GM13976 (cell line): ENCODE data around the gene ZNF687.

Source experiments
- DNase-seq: peaks from one replicate; pipeline ENCODE4 v3.0.0; 2012; ENCODE audit warnings: low spot score
- in situ Hi-C: fragments of 300-500 bp; cut with MboI; formaldehyde crosslinking; loops from one replicate; pipeline ENCODE4 v1.12.0; 2022; ENCODE audit warnings: low sequenced_read_pairs, mixed read lengths, inconsistent platforms; ENCODE audit not compliant: unreplicated experiment
- TF ChIP-seq, protein P1 (sequence below): IDR thresholded peaks from 2 replicates; pipeline ENCODE4 v1.5.1; 2012; ENCODE audit warnings: borderline replicate concordance, mild to moderate bottlenecking; ENCODE audit not compliant: insufficient read depth; ENCODE audit errors: extremely low read depth, missing control alignments, control extremely low read depth

ZNF687 gene

DNA sequence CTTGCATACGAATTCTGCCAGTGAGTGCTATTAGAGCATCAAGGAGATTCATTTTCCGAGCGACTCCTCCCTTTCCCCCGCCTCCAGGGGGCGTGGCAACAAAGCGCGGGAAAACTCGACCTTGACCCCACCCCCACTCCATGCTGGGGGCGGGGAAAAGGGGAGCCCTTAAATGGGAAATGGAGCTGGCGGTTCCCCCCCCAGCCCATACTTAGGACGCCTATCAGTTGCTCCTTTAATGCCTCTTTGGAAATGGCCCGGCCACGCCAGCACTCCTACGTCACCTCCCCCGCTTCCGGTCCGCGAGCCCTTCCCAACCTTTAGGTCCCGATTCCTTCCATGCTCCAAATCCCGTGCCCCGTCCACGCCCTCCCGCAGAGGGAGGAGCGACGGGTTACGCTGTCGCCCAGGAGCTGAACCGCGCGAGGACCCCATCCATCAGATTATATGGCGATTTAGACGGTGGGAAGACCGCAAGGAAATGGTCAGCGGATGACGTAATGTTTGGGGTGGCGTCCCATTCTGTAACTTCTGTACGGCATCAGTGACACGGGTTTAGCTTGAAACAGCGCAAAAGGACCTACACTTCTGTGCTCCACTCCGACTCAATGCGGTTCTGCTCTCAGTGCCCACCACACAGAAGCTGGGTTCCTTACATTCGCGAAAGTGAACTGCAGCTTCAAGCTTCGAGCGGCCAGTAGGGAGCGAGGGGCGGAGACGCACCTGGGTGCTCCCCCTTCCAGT lies 702 bp upstream of the ZNF687 start:
- DNase-seq = peak; percentile 93
- in situ Hi-C loops = no loop called here
- TF ChIP-seq, protein P1, sequence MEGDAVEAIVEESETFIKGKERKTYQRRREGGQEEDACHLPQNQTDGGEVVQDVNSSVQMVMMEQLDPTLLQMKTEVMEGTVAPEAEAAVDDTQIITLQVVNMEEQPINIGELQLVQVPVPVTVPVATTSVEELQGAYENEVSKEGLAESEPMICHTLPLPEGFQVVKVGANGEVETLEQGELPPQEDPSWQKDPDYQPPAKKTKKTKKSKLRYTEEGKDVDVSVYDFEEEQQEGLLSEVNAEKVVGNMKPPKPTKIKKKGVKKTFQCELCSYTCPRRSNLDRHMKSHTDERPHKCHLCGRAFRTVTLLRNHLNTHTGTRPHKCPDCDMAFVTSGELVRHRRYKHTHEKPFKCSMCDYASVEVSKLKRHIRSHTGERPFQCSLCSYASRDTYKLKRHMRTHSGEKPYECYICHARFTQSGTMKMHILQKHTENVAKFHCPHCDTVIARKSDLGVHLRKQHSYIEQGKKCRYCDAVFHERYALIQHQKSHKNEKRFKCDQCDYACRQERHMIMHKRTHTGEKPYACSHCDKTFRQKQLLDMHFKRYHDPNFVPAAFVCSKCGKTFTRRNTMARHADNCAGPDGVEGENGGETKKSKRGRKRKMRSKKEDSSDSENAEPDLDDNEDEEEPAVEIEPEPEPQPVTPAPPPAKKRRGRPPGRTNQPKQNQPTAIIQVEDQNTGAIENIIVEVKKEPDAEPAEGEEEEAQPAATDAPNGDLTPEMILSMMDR = peak; percentile 32

DNA sequence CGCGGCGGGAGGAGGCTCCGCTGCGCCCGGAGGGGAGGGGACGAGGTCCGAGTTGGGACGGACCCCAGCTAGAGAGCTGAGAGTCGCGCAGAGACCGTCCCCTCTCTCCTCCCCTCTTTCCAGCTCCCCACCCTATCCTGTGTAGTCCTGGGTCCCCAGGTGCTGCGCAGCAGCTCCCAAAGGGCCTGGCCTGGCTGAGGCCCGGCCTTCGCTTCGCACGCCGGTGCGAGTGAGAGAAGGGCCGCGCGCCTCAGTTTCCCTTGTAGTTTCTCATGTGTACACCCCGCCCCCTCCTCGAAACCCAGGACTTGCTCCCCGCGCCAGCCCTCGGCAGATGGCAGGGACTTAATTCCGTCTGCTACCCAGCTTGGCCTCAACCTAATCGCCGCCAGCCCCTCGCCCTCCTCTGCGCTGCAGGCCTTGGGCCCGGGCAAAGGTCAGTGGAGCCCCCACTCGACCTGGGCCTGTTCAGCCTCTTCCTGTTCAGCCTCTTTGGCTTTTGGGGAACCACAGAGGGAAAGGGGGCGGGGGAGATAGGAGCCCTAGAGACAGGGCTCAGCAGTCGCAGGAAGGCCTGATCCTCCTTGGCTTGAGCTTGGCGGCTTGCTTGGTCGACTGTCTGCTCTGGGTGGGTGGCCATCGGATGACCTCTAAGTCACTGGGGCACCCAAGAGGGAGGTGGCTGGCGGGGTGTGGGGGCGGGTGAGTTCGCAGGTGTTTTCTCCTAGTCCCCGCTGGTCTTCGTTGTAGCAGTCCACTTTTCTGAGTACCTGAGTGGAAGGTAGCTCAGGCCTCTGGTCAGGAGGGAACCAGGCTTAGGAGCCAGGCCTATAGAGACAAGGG lies 1.0 kb downstream of the ZNF687 start:
- peak; percentile 62 for DNase-seq
- in situ Hi-C loops = no loop called here
- TF ChIP-seq, protein P1 = no peak

DNA sequence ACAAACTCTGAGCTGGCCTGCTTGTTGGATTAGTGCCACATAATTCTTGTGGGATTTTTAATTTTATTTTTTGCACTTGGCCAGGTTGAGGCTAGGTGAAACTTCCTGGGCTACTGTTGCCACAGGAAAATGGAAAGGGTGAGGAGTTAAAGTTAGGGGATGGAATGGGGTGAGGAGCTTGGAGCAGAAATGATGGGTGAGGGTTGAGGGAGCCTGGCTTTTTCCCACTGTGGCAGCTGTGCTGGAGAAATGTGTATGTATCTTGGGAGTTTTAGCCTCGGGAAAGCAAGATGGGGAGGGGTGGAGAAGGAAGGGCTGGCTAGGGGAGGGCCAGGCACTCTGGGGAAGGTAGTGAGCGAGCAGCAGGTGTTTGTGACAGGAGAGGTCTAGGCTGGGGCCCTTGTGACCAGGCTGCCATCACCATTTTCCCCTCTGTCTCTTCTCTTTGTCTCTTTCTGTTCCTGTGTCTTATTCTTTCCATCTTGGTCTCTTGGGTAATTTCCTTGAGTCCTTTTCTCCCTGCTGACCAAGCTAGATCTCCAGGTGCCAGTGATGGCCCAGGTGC lies 2.0 kb downstream of the ZNF687 start:
- no peak for DNase-seq
- in situ Hi-C loops = no loop called here
- TF ChIP-seq, protein P1 = no peak

DNA sequence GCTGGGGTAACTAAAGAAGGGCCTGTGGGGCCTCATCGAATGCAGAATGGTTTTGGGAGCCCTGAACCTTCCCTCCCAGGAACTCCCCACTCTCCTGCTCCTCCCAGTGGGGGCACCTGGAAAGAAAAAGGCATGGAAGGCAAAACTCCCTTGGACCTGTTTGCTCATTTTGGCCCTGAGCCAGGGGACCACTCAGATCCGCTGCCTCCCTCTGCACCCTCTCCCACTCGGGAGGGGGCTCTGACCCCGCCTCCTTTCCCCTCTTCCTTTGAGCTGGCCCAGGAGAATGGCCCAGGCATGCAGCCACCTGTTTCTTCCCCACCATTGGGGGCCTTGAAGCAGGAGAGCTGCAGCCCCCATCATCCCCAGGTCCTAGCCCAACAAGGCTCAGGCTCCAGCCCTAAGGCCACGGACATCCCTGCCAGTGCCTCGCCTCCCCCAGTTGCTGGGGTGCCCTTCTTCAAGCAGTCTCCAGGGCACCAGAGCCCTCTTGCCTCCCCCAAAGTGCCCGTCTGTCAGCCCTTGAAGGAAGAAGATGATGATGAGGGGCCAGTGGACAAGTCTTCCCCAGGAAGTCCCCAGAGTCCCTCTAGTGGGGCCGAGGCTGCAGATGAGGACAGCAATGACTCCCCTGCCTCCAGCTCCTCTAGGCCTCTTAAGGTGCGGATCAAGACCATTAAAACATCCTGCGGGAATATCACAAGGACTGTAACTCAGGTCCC lies 4.7 kb downstream of the ZNF687 start:
- in situ Hi-C loops = no loop called here
- no peak for DNase-seq
- TF ChIP-seq, protein P1 = no peak

DNA sequence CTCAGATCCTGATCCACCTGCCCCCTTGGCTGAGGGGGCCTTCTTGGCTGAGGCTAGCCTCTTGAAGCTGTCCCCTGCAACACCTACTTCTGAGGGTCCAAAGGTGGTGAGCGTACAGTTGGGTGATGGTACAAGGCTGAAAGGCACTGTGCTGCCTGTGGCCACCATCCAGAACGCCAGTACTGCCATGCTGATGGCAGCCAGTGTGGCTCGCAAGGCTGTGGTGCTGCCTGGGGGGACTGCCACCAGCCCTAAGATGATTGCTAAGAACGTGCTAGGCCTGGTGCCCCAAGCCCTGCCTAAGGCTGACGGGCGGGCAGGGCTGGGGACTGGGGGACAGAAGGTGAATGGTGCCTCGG lies 5.2 kb downstream of the ZNF687 start:
- DNase-seq = no peak
- TF ChIP-seq, protein P1 = no peak
- in situ Hi-C loops = no loop called here
